HEK293 (cell line): Measurements from ENCODE around the gene SETD9.
A peak's percentile ranks its signal among the peaks of the same experiment; 100 is the strongest.

Experiments
- CTCF ChIA-PET: fragments of 350-600 bp; formaldehyde crosslinking; extraction: SDS; loops from one replicate; lab custom pipeline; 2021; ENCODE audit warnings: antibody characterized with exemption; lab: Yijun Ruan, JAX
- POLR2A ChIA-PET: fragments of 300-600 bp; formaldehyde crosslinking; extraction: SDS; loops from one replicate; lab custom pipeline; 2020; ENCODE audit warnings: antibody characterized with exemption, inconsistent platforms; lab: Yijun Ruan, JAX
- H3K27ac ChIP-seq: fragments of 200-500 bp; sonication (Bioruptor generic); 2 replicates; pipeline ENCODE4 v1.5.1; 2014; ENCODE audit warnings: low read depth, low read length, control low read depth, inconsistent platforms; ENCODE audit errors: extremely low read depth
- H3K36me3 ChIP-seq, 2 experiments: fragments of 200-500 bp in 1 of 2; sonication (Bioruptor generic) in 1 of 2; 1 replicate in 1 of 2; 2 replicates in 1 of 2; pipeline ENCODE4 v1.5.1; 2014 to 2017; ENCODE audit warnings: inconsistent platforms in 2 of 2, low read length in 2 of 2; ENCODE audit not compliant: control insufficient read depth in 2 of 2, insufficient read depth in 1 of 2
- H3K4me1 ChIP-seq: fragments of 200-500 bp; sonication (Bioruptor generic); 2 replicates; pipeline ENCODE4 v1.5.1; 2014; ENCODE audit warnings: mild to moderate bottlenecking, low read length, inconsistent platforms; ENCODE audit not compliant: control insufficient read depth, insufficient read depth
- H3K4me3 ChIP-seq: 2 replicates; pipeline ENCODE4 v1.5.1; 2011; ENCODE audit warnings: low read depth, mild to moderate bottlenecking, control low read depth, low read length, moderate library complexity
- H3K9me3 ChIP-seq: fragments of 200-500 bp; sonication (Bioruptor generic); 2 replicates; pipeline ENCODE4 v1.5.1; 2014; ENCODE audit warnings: low read depth, low read length, inconsistent platforms; ENCODE audit not compliant: control insufficient read depth, insufficient read depth
- CTCF ChIP-seq: fragments of 450-650 bp; formaldehyde crosslinking; IDR thresholded peaks from 2 replicates; pipeline ENCODE4 v1.5.1; 2016; ENCODE audit warnings: missing biosample characterization, missing genetic modification characterization
- IKZF3 ChIP-seq: fragments of 450-650 bp; IDR thresholded peaks from 2 replicates; pipeline ENCODE4 v1.5.0; 2018; ENCODE audit warnings: missing biosample characterization, mild to moderate bottlenecking, missing genetic modification characterization, moderate library complexity
- YY1 ChIP-seq: fragments of 450-650 bp; formaldehyde crosslinking; IDR thresholded peaks from 2 replicates; pipeline ENCODE4 v1.5.1; 2018; ENCODE audit warnings: missing biosample characterization, missing genetic modification characterization
- ZBTB17 ChIP-seq: fragments of 450-650 bp; formaldehyde crosslinking; IDR thresholded peaks from 2 replicates; pipeline ENCODE4 v1.5.1; 2016; ENCODE audit warnings: missing biosample characterization, missing genetic modification characterization
- ZBTB8A ChIP-seq: fragments of 450-650 bp; formaldehyde crosslinking; IDR thresholded peaks from 2 replicates; pipeline ENCODE4 v1.5.1; 2016; ENCODE audit warnings: missing biosample characterization, missing genetic modification characterization
- ZNF16 ChIP-seq: fragments of 450-650 bp; formaldehyde crosslinking; IDR thresholded peaks from 2 replicates; pipeline ENCODE4 v1.5.1; 2016; ENCODE audit warnings: low read depth, missing biosample characterization, missing genetic modification characterization
- ZNF2 ChIP-seq: fragments of 450-650 bp; formaldehyde crosslinking; IDR thresholded peaks from 2 replicates; pipeline ENCODE4 v1.5.1; 2016; ENCODE audit warnings: missing biosample characterization, missing genetic modification characterization
- ZNF214 ChIP-seq: fragments of 450-650 bp; formaldehyde crosslinking; IDR thresholded peaks from 2 replicates; pipeline ENCODE4 v1.5.1; 2017; ENCODE audit warnings: missing biosample characterization, mild to moderate bottlenecking, missing genetic modification characterization, borderline replicate concordance
- ZNF23 ChIP-seq: fragments of 450-650 bp; formaldehyde crosslinking; IDR thresholded peaks from 2 replicates; pipeline ENCODE4 v1.5.1; 2016; ENCODE audit warnings: missing biosample characterization, missing genetic modification characterization, borderline replicate concordance
- ZNF239 ChIP-seq: fragments of 450-650 bp; formaldehyde crosslinking; IDR thresholded peaks from 2 replicates; pipeline ENCODE4 v1.5.1; 2016; ENCODE audit warnings: missing biosample characterization, missing genetic modification characterization
- ZNF324 ChIP-seq: fragments of 450-650 bp; formaldehyde crosslinking; IDR thresholded peaks from 2 replicates; pipeline ENCODE4 v1.5.1; 2016; ENCODE audit warnings: missing biosample characterization, missing genetic modification characterization
- ZNF366 ChIP-seq: fragments of 450-650 bp; formaldehyde crosslinking; conservative IDR thresholded peaks from 2 replicates; pipeline ENCODE4 v1.5.1; 2016; ENCODE audit warnings: missing biosample characterization, missing genetic modification characterization
- ZNF394 ChIP-seq: fragments of 450-650 bp; formaldehyde crosslinking; IDR thresholded peaks from 2 replicates; pipeline ENCODE4 v1.5.1; 2016; ENCODE audit warnings: missing biosample characterization, missing genetic modification characterization, mild to moderate bottlenecking, moderate library complexity, borderline replicate concordance
- ZNF514 ChIP-seq: fragments of 450-650 bp; formaldehyde crosslinking; IDR thresholded peaks from 2 replicates; pipeline ENCODE4 v1.5.1; 2016; ENCODE audit warnings: missing biosample characterization, missing genetic modification characterization
- ZNF585B ChIP-seq: fragments of 450-650 bp; formaldehyde crosslinking; IDR thresholded peaks from 2 replicates; pipeline ENCODE4 v1.5.1; 2016; ENCODE audit warnings: missing biosample characterization, missing genetic modification characterization
- ZNF654 ChIP-seq: fragments of 450-650 bp; formaldehyde crosslinking; IDR thresholded peaks from 2 replicates; pipeline ENCODE4 v1.5.1; 2016; ENCODE audit warnings: low read depth, missing biosample characterization, missing genetic modification characterization
- ZNF701 ChIP-seq: fragments of 450-650 bp; formaldehyde crosslinking; IDR thresholded peaks from 2 replicates; pipeline ENCODE4 v1.5.1; 2016; ENCODE audit warnings: missing biosample characterization, missing genetic modification characterization
- ZXDB ChIP-seq: fragments of 450-650 bp; formaldehyde crosslinking; IDR thresholded peaks from 2 replicates; pipeline ENCODE4 v1.5.1; 2016; ENCODE audit warnings: missing biosample characterization, missing genetic modification characterization
- TF ChIP-seq, protein P1 (sequence below): fragments of 450-650 bp; formaldehyde crosslinking; conservative IDR thresholded peaks from 2 replicates; pipeline ENCODE4 v1.5.1; 2016; ENCODE audit warnings: low read depth, missing biosample characterization, missing genetic modification characterization
- TF ChIP-seq, protein P2 (sequence below): fragments of 450-650 bp; formaldehyde crosslinking; IDR thresholded peaks from 2 replicates; pipeline ENCODE4 v1.5.1; 2016; ENCODE audit warnings: missing biosample characterization, missing genetic modification characterization
- TF ChIP-seq, protein P3 (sequence below): fragments of 450-650 bp; formaldehyde crosslinking; IDR thresholded peaks from 2 replicates; pipeline ENCODE4 v1.5.1; 2017; ENCODE audit warnings: missing biosample characterization, mild to moderate bottlenecking, missing genetic modification characterization, moderate library complexity

SETD9 gene

DNA sequence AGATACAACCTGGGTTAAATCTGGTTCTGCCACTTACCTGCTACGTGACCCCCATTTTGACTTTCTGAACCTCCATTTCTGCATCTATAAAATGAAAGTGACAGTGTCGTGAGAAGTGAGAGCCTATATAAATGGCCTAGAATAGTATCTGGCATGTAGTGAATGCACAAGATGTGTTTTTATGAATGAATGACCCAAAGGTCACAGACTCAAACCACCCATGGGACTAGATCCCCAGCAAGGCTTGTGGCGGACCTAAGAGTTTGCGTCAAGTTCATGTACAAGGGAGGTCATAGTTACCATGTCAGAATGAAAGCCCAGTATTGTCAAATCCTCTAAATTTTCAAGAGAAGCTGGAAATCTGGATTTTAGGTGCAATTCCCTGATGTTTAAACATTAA, 11.2 kb upstream of the SETD9 start (continued):
- no peak for TF ChIP-seq ZNF585B (tag by site-specific recombination)
- no peak for TF ChIP-seq ZNF214
- TF ChIP-seq, all 188 proteins: peak for 0

DNA sequence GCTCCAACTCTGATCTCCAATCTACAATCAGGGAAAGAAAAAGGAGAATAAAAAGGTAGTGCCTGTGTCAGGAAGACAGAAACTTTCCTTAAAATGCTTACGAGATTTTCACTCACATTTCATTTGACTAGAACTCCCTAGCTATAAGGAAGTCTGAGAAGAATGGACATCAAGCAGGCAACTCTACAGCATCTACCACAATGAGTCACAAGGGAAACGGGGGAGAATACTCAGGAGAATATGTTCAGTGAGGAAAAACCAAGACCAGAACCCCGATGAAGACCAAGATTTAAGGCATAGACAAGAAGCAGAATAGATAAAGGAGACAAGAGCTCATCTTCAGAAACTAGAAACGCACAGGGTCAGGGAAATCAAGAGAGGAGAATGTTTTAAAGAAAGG, 9.0 kb upstream of the SETD9 start:
- no peaks in the 10 kb centered on the region for H3K4me1 ChIP-seq
- TF ChIP-seq ZNF701 (tag by site-specific recombination) (no peak), ZNF16 (tag by site-specific recombination) (no peak), ZNF324 (tag by site-specific recombination) (no peak), ZNF514 (no peak), ZXDB (tag by site-specific recombination) (no peak), ZNF23 (tag by site-specific recombination) (no peak), ZNF239 (tag by site-specific recombination) (no peak), ZNF394 (tag by site-specific recombination) (no peak), YY1 (tag by site-specific recombination) (no peak)
- TF ChIP-seq, protein P1, sequence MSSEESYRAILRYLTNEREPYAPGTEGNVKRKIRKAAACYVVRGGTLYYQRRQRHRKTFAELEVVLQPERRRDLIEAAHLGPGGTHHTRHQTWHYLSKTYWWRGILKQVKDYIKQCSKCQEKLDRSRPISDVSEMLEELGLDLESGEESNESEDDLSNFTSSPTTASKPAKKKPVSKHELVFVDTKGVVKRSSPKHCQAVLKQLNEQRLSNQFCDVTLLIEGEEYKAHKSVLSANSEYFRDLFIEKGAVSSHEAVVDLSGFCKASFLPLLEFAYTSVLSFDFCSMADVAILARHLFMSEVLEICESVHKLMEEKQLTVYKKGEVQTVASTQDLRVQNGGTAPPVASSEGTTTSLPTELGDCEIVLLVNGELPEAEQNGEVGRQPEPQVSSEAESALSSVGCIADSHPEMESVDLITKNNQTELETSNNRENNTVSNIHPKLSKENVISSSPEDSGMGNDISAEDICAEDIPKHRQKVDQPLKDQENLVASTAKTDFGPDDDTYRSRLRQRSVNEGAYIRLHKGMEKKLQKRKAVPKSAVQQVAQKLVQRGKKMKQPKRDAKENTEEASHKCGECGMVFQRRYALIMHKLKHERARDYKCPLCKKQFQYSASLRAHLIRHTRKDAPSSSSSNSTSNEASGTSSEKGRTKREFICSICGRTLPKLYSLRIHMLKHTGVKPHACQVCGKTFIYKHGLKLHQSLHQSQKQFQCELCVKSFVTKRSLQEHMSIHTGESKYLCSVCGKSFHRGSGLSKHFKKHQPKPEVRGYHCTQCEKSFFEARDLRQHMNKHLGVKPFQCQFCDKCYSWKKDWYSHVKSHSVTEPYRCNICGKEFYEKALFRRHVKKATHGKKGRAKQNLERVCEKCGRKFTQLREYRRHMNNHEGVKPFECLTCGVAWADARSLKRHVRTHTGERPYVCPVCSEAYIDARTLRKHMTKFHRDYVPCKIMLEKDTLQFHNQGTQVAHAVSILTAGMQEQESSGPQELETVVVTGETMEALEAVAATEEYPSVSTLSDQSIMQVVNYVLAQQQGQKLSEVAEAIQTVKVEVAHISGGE (tag by site-specific recombination): no peak
- TF ChIP-seq, protein P2, sequence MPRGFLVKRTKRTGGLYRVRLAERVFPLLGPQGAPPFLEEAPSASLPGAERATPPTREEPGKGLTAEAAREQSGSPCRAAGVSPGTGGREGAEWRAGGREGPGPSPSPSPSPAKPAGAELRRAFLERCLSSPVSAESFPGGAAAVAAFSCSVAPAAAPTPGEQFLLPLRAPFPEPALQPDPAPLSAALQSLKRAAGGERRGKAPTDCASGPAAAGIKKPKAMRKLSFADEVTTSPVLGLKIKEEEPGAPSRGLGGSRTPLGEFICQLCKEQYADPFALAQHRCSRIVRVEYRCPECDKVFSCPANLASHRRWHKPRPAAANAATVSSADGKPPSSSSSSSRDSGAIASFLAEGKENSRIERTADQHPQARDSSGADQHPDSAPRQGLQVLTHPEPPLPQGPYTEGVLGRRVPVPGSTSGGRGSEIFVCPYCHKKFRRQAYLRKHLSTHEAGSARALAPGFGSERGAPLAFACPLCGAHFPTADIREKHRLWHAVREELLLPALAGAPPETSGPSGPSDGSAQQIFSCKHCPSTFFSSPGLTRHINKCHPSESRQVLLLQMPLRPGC: no peak
- TF ChIP-seq, protein P3, sequence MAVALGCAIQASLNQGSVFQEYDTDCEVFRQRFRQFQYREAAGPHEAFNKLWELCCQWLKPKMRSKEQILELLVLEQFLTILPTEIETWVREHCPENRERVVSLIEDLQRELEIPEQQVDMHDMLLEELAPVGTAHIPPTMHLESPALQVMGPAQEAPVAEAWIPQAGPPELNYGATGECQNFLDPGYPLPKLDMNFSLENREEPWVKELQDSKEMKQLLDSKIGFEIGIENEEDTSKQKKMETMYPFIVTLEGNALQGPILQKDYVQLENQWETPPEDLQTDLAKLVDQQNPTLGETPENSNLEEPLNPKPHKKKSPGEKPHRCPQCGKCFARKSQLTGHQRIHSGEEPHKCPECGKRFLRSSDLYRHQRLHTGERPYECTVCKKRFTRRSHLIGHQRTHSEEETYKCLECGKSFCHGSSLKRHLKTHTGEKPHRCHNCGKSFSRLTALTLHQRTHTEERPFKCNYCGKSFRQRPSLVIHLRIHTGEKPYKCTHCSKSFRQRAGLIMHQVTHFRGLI: no peak
- TF ChIP-seq, all 188 proteins: peak for 0
- no peak overlapping the region for H3K4me3 ChIP-seq
- H3K27ac ChIP-seq: no peak overlapping the region
- CTCF ChIA-PET: interaction anchor here (0.5 to 3.7 kb wide), 33 partner anchors 9 to 965 kb away, joined by 3 to 44 read pairs (median 4); partner anchors contain the start of gene SETD9
- POLR2A ChIA-PET: no interaction called here
- H3K36me3 ChIP-seq: no peaks in the 10 kb centered on the region
- H3K9me3 ChIP-seq: no peaks in the 10 kb centered on the region

DNA sequence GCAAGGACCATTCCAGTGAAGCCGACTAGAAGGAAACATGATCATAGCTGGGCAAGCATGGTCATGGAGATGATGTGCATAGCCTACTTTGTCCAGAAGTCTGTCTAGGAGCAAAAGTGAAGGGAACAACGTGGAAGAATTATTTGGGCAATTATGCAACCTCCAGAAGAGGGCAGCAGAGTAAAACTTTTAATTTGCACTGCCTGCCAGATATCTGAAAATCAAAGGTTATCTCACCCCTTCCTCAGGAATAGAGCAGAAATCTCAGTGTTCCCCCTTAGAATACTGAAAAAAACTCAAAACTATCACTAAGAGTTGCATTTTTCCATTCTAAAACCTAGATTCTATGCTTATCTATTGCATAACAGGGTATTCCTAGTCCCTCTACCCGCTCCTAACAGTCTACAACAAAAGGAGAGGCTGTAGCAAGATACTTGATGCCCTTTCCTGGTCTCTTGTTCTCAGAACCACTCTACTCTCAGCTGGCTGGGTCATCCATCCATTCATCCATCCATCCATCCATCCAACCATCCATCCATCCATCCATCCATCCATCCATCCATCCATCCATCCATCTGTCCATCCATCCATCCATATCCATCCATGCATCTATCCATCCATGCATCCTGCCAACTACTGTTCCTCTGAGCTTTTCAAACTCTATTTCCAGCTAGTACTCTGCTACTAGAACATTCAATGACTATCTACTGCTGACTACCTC, 8.4 kb upstream of the SETD9 start:
- Histone ChIP-seq H3K9me3 (no peaks in the 10 kb centered on the region), H3K36me3 (no peaks in the 10 kb centered on the region), H3K4me3 (no peak overlapping the region), H3K27ac (no peak overlapping the region), H3K4me1 (no peaks in the 10 kb centered on the region)
- ChIA-PET CTCF (interaction anchor here (0.5 to 3.7 kb wide), 40 partner anchors 10 to 966 kb away, joined by 3 to 44 read pairs (median 4); no protein-coding TSS in a partner anchor), POLR2A (no interaction called here)
- peak; percentile 97 for TF ChIP-seq ZNF366
- peak; percentile 91 for TF ChIP-seq ZNF654 (tag by site-specific recombination)
- TF ChIP-seq CTCF (tag by site-specific recombination): 0 out of 2 replicates have a peak, but pooled peaks have one; percentile 50
- peak; percentile 33; the same call in 1 of the 2 replicates for TF ChIP-seq ZBTB17
- no peak for TF ChIP-seq ZBTB8A (tag by site-specific recombination)
- TF ChIP-seq IKZF3 (tag by site-specific recombination): no peak
- TF ChIP-seq ZNF2 (tag by site-specific recombination): no peak
- TF ChIP-seq, protein P1 (tag by site-specific recombination): no peak
